HepG2 (cell line): ENCODE data around the gene PTPN14. TPM values are rescaled to one million over a fixed set of nuclear protein-coding genes. Genes with fewer than 3 reads are reported as not detected.

Experiments
- ATAC-seq: fragments of 200-7000 bp; cut with Tn5 transposase; 3 replicates; pipeline ENCODE4 v1.9.1; 2020; ENCODE audit warnings: mild to moderate bottlenecking, moderate library complexity
- BruUV-seq: library from RNA; stranded (reverse); fragments of 400-500 nt; replicated peaks from 2 replicates; lab custom pipeline; 2021; lab: Mats Ljungman, UMichigan
- CTCF ChIA-PET: fragments of 300-600 bp; formaldehyde crosslinking; extraction: SDS; loops from one replicate; lab custom pipeline; 2021; ENCODE audit warnings: low total read pairs, inconsistent platforms, low intra/inter-chr PET ratio; lab: Yijun Ruan, JAX
- POLR2A ChIA-PET: fragments of 350-600 bp; sonication (Branson Sonifier 250); formaldehyde crosslinking; loops from one replicate; lab custom pipeline; 2020; ENCODE audit warnings: antibody characterized with exemption, inconsistent platforms; lab: Yijun Ruan, JAX
- DNase-seq: peaks from one replicate; pipeline ENCODE4 v3.0.0-alpha.2; 2015; ENCODE audit warnings: low spot score
- FAIRE-seq: peaks from 3 replicates; lab custom pipeline; 2011; peaks lifted over from hg19 to GRCh38; lab: Jason Lieb, UNC
- H2AFZ ChIP-seq: one replicate; pipeline ENCODE4 v1.6.1; 2011; ENCODE audit warnings: low read length, inconsistent platforms
- H3K27ac ChIP-seq: fragments of 300-600 bp; 3 replicates; pipeline ENCODE4 v1.8.0; 2011; ENCODE audit warnings: mixed run types, mild to moderate bottlenecking, mixed read lengths, low read length, inconsistent platforms; ENCODE audit not compliant: insufficient read depth; ENCODE audit errors: extremely low read length
- H3K27me3 ChIP-seq, 2 experiments: fragments of 200-600 bp in 1 of 2; 2 replicates in 1 of 2; 3 replicates in 1 of 2; pipeline versions ENCODE4 v1.6.0 to v1.8.0; 2011; ENCODE audit warnings: low read length in 2 of 2, mild to moderate bottlenecking in 2 of 2, moderate library complexity in 2 of 2, inconsistent platforms in 1 of 2; ENCODE audit not compliant: insufficient read depth in 2 of 2, control insufficient read depth in 1 of 2
- H3K36me3 ChIP-seq, 2 experiments: fragments of 200-600 bp in 1 of 2; replicated peaks in 1 of 2; 2 replicates in 1 of 2; 3 replicates in 1 of 2; pipeline versions ENCODE4 v1.5.1 to v1.8.0; 2011; ENCODE audit warnings: low read length in 2 of 2, inconsistent platforms in 1 of 2; ENCODE audit not compliant: insufficient read depth in 2 of 2, control insufficient read depth in 1 of 2
- H3K4me1 ChIP-seq: 2 replicates; pipeline ENCODE4 v1.5.1; 2012; ENCODE audit warnings: low read length, inconsistent platforms; ENCODE audit not compliant: insufficient read depth
- H3K4me2 ChIP-seq: 2 replicates; pipeline ENCODE4 v1.6.0; 2011; ENCODE audit warnings: low read depth, low read length, inconsistent platforms
- H3K4me3 ChIP-seq, 3 experiments: fragments of 200-600 bp in 1 of 3; sonication (generic), shearing (Covaris generic) in 1 of 3; replicated peaks in 1 of 3; 2 replicates each; pipeline ENCODE4 v1.5.1; 2011 to 2016; ENCODE audit warnings: low read length in 3 of 3, inconsistent platforms in 2 of 3, low read depth in 2 of 3, mild to moderate bottlenecking in 2 of 3, control low read depth in 1 of 3, mixed read lengths in 1 of 3; ENCODE audit not compliant: insufficient read depth in 1 of 3
- H3K79me2 ChIP-seq: one replicate; pipeline ENCODE4 v1.6.1; 2011; ENCODE audit warnings: low read length, inconsistent platforms; ENCODE audit not compliant: insufficient read depth
- H3K9ac ChIP-seq: 2 replicates; pipeline ENCODE4 v1.6.0; 2011; ENCODE audit warnings: mild to moderate bottlenecking, low read depth, low read length, inconsistent platforms; ENCODE audit not compliant: insufficient read depth
- H3K9me3 ChIP-seq: 2 replicates; pipeline ENCODE4 v1.5.1; 2012; ENCODE audit warnings: mild to moderate bottlenecking, low read length
- H4K20me1 ChIP-seq: 2 replicates; pipeline ENCODE4 v1.6.0; 2011; ENCODE audit warnings: inconsistent platforms, mild to moderate bottlenecking, low read length, moderate library complexity; ENCODE audit not compliant: insufficient read depth
- IRF2 ChIP-seq: IDR thresholded peaks from 2 replicates; pipeline ENCODE4 v1.6.1; 2018; ENCODE audit warnings: missing genetic modification reagents, missing compliant biosample characterization
- PRMT3 ChIP-seq: sonication (generic); formaldehyde crosslinking; IDR thresholded peaks from 2 replicates; pipeline ENCODE4 v1.8.1; 2022; ENCODE audit warnings: low read depth, mild to moderate bottlenecking, moderate library complexity, missing genetic modification reagents, borderline replicate concordance
- SIX1 ChIP-seq: sonication (generic); formaldehyde crosslinking; IDR thresholded peaks from 2 replicates; pipeline ENCODE4 v1.4.0; 2020; ENCODE audit warnings: missing genetic modification reagents, borderline replicate concordance
- THAP7 ChIP-seq: sonication (generic); formaldehyde crosslinking; IDR thresholded peaks from 2 replicates; pipeline ENCODE4 v1.8.1; 2023; ENCODE audit warnings: mild to moderate bottlenecking, missing genetic modification reagents
- THAP9 ChIP-seq: sonication (generic); formaldehyde crosslinking; IDR thresholded peaks from 2 replicates; pipeline ENCODE4; 2020; ENCODE audit warnings: missing genetic modification reagents, mild to moderate bottlenecking, borderline replicate concordance
- ZNF337 ChIP-seq: sonication (generic); formaldehyde crosslinking; IDR thresholded peaks from 2 replicates; pipeline ENCODE4 v1.5.1; 2020; ENCODE audit warnings: missing genetic modification reagents, low read depth, mild to moderate bottlenecking, borderline replicate concordance
- ZNF34 ChIP-seq: sonication (generic); formaldehyde crosslinking; IDR thresholded peaks from 2 replicates; pipeline ENCODE4 v1.4.0; 2020; ENCODE audit warnings: mild to moderate bottlenecking, missing genetic modification reagents, borderline replicate concordance
- in situ Hi-C: cut with HindIII; loops from 2 replicates; pipeline ENCODE4 v1.10.0; 2017; ENCODE audit warnings: low pct_unique_long_range_greater_than_20kb; ENCODE audit not compliant: extremely low pct_ligation_motif_present
- intact Hi-C: fragments of 100-400 bp; cut with micrococcal nuclease; formaldehyde crosslinking; loops from one replicate; pipeline ENCODE4 v1.10.0; 2022; ENCODE audit not compliant: unreplicated experiment
- polyA plus RNA-seq, 8 experiments: library from polyadenylated mRNA; depleted of rRNA in 3 of 8; stranded (reverse) in 7 of 8; unstranded in 1 of 8; fragments of >200 nt; fragmentation: Illumina TruSeq in 4 of 8; extraction: Trizol in 4 of 8; gene quantifications; 2 replicates each; pipeline versions ENCODE4 v1.2.1 to v1.2.3, GENCODE V29; 2011 to 2016; ENCODE audit warnings: low read depth in 4 of 8, missing spikeins in 1 of 8, mixed read lengths in 1 of 8; ENCODE audit not compliant: insufficient read depth in 1 of 8
- total RNA-seq, 5 experiments: library from RNA; depleted of rRNA; stranded (reverse); fragments of >200 nt; fragmentation: Illumina TruSeq; extraction: Trizol; gene quantifications; 2 replicates each; pipeline ENCODE4 v1.2.3, GENCODE V29; 2016; ENCODE audit warnings: low read depth in 1 of 5

The PTPN14 gene
- total and polyA plus RNA-seq, 2 of the 13 experiments (the other 11 are each of a cell fraction or from before 2014, with no cell fraction given) = 3.9 to 4.7 TPM

- no peaks in the 10 kb centered on the region for H3K36me3 ChIP-seq
- H2AFZ ChIP-seq = no peak overlapping the region
- peaks cover 35% of the 10 kb centered on the region for H4K20me1 ChIP-seq
- no peaks in the 10 kb centered on the region for H3K79me2 ChIP-seq
- no peaks in the 10 kb centered on the region for H3K9me3 ChIP-seq
- ChIA-PET CTCF (no interaction called here), POLR2A (no interaction called here)
- H3K4me2 ChIP-seq = no peak overlapping the region
- DNase-seq (no peak), FAIRE-seq (no peak), ATAC-seq (no peak)
- H3K9ac ChIP-seq = no peak overlapping the region
- no peak overlapping the region for H3K27ac ChIP-seq
- H3K4me3 ChIP-seq = no peak overlapping the region
- no TSS peak for BruUV-seq
- in situ Hi-C loops = no loop called here
- H3K27me3 ChIP-seq = no peaks in the 10 kb centered on the region
- H3K4me1 ChIP-seq = peaks cover 23% of the 10 kb centered on the region
- TF ChIP-seq PRMT3 (CRISPR knock-in tag) (no peak), IRF2 (CRISPR knock-in tag) (no peak), THAP7 (no peak), THAP9 (CRISPR knock-in tag) (no peak), ZNF337 (CRISPR knock-in tag) (no peak), ZNF34 (CRISPR knock-in tag) (no peak), SIX1 (CRISPR knock-in tag) (no peak)
- intact Hi-C loops = no loop called here
These were observed 33.0 kb downstream of the PTPN14 start for GRCh38 chr1:214518361-214518760.
